ENCODE measurements around the gene NAALADL2.
"Not testable (repeated sequence)": the region's sequence is repeated elsewhere in the genome, so short reads cannot be mapped to it uniquely, and the experiment has no call there.

NAALADL2 gene

GRCh38 chr3:175511219-175511785 is 652.2 kb downstream of the NAALADL2 start:
- CTCF ChIA-PET = no interaction called here
- TF ChIP-seq CTCF (IDR thresholded peaks at IDR 0.05; ENCODE audit: control extremely low read depth, extremely low read depth, low read depth, missing control alignments) = no peak
- POLR2A ChIA-PET = no interaction called here
- DNase-seq (ENCODE audit: extremely low spot score) = no peak

- TF ChIP-seq CTCF (IDR thresholded peaks at IDR 0.05; ENCODE audit: control extremely low read depth, extremely low read depth, low read depth, missing control alignments) = no peak
- ChIA-PET POLR2A (no interaction called here), CTCF (no interaction called here)
- no peak for DNase-seq (ENCODE audit: extremely low spot score)
These were observed 653.6 kb downstream of the NAALADL2 start for GRCh38 chr3:175512700-175513099.

GRCh38 chr3:175518459-175518858 is 659.3 kb downstream of the NAALADL2 start:
- no peak for TF ChIP-seq CTCF (IDR thresholded peaks at IDR 0.05; ENCODE audit: control extremely low read depth, extremely low read depth, low read depth, missing control alignments)
- DNase-seq (ENCODE audit: extremely low spot score) = no peak
- ChIA-PET CTCF (no interaction called here), POLR2A (no interaction called here)

- TF ChIP-seq CTCF (IDR thresholded peaks at IDR 0.05; ENCODE audit: control extremely low read depth, extremely low read depth, low read depth, missing control alignments) = no peak
- ChIA-PET CTCF (no interaction called here), POLR2A (no interaction called here)
- DNase-seq (ENCODE audit: extremely low spot score) = no peak
These were observed 662.3 kb downstream of the NAALADL2 start for GRCh38 chr3:175521406-175521805.

- ChIA-PET CTCF (interaction anchor here (1.5 to 2.3 kb wide), 2 partner anchors 11 to 13 kb away, joined by 3 to 7 read pairs; no protein-coding TSS in a partner anchor), POLR2A (no interaction called here)
- DNase-seq (ENCODE audit: extremely low spot score) = no peak
- TF ChIP-seq CTCF (IDR thresholded peaks at IDR 0.05; ENCODE audit: control extremely low read depth, extremely low read depth, low read depth, missing control alignments) = no peak
These were observed 667.1 kb downstream of the NAALADL2 start for GRCh38 chr3:175526191-175526590.

GRCh38 chr3:175526609-175527280 is 667.6 kb downstream of the NAALADL2 start:
- DNase-seq (ENCODE audit: extremely low spot score) = no peak
- TF ChIP-seq CTCF (IDR thresholded peaks at IDR 0.05; ENCODE audit: control extremely low read depth, extremely low read depth, low read depth, missing control alignments) = no peak
- ChIA-PET CTCF (interaction anchor here (1.5 to 2.3 kb wide), 2 partner anchors 11 to 13 kb away, joined by 3 to 7 read pairs; no protein-coding TSS in a partner anchor), POLR2A (no interaction called here)

GRCh38 chr3:175528693-175529092 is 669.6 kb downstream of the NAALADL2 start:
- CTCF ChIA-PET; POLR2A ChIA-PET; DNase-seq (ENCODE audit: extremely low spot score): not testable (repeated sequence)

All from GM10248 (cell line).